Measurements from ENCODE around the gene ALDOA. TPM values are rescaled to one million over a fixed set of nuclear protein-coding genes. Genes with fewer than 3 reads are reported as not detected.
"Not testable (repeated sequence)": the region's sequence is repeated elsewhere in the genome, so short reads cannot be mapped to it uniquely, and the experiment has no call there.

ALDOA gene
- total RNA-seq (430 TPM), polyA plus RNA-seq (1,000 to 10,000 TPM; 1,129 to 1,243 (median 1,151) TPM)

GRCh38 chr16:30065102-30065942 lies at the start of gene ALDOA:
ALDOA (plus strand) TSS chr16:30065760; CDS start chr16:30066898, 1,138 bp downstream.
- peak; percentile 91 to 99 (median 94) for DNase-seq
- H3K4me1 Mint-ChIP-seq, result peaks cover 8 to 46% (median 23%) of the 10 kb centered on the region in 4 donors
- H3K9me3 ChIP-seq (ENCODE audit: control insufficient read depth in 2 of 2, low read length in 2 of 2), result no peaks in the 10 kb centered on the region
- H3K27me3 Mint-ChIP-seq, result peaks cover 8% of the 10 kb centered on the region
- H3K4me1 ChIP-seq (ENCODE audit: control insufficient read depth, insufficient read depth, low read length, poor library complexity, severe bottlenecking), result peaks cover 53% of the 10 kb centered on the region
- H3K36me3 ChIP-seq (ENCODE audit: control insufficient read depth, insufficient read depth, low read length), result peaks cover 31% of the 10 kb centered on the region
- peak within 1 kb of the TSS; percentile 93 for H3K27ac ChIP-seq (ENCODE audit: insufficient read depth, low read length, poor library complexity, severe bottlenecking)
- H3K27ac Mint-ChIP-seq, result peak within 1 kb of the TSS; percentile 95 to 99 (median 96)
- peaks cover 13% of the 10 kb centered on the region for H3K36me3 Mint-ChIP-seq
- peak; percentile 86 to 89 for ATAC-seq (ENCODE audit: low read depth in 2 of 2)
- no peaks in the 10 kb centered on the region for H3K9me3 Mint-ChIP-seq
- no peaks in the 10 kb centered on the region for H3K27me3 ChIP-seq (ENCODE audit: control insufficient read depth, insufficient read depth, low read length)
- peak within 1 kb of the TSS; percentile 88 for H3K4me3 ChIP-seq (ENCODE audit: low read depth, low read length)
- H3K4me3 Mint-ChIP-seq, result peak within 1 kb of the TSS; percentile 96 to 100 (median 100)

- peaks cover 10% of the 10 kb centered on the region for H3K4me1 ChIP-seq (ENCODE audit: control insufficient read depth, insufficient read depth, low read length, poor library complexity, severe bottlenecking)
- Mint-ChIP-seq H3K27me3 (peaks cover 41% of the 10 kb centered on the region), H3K36me3 (no peaks in the 10 kb centered on the region), H3K4me1 (peaks cover 0 to 21% (median 7%) of the 10 kb centered on the region in 4 donors), H3K27ac (no peak overlapping the region), H3K9me3 (peaks cover 0 to 2% (median 0%) of the 10 kb centered on the region in 7 donors), H3K4me3 (no peak overlapping the region)
- ATAC-seq (ENCODE audit: low read depth in 2 of 2) (no peak), DNase-seq (no peak)
- H3K27ac ChIP-seq (ENCODE audit: insufficient read depth, low read length, poor library complexity, severe bottlenecking), result no peak overlapping the region
- no peak overlapping the region for H3K4me3 ChIP-seq (ENCODE audit: low read depth, low read length)
- no peaks in the 10 kb centered on the region for H3K9me3 ChIP-seq (ENCODE audit: control insufficient read depth in 2 of 2, low read length in 2 of 2)
- H3K36me3 ChIP-seq (ENCODE audit: control insufficient read depth, insufficient read depth, low read length), result no peaks in the 10 kb centered on the region
- no peaks in the 10 kb centered on the region for H3K27me3 ChIP-seq (ENCODE audit: control insufficient read depth, insufficient read depth, low read length)
These were observed 48.8 kb upstream of the ALDOA start for GRCh38 chr16:30016555-30017276.

- Mint-ChIP-seq H3K9me3 (peaks cover 0 to 2% (median 0%) of the 10 kb centered on the region in 7 donors), H3K4me3 (peak overlapping the region in 1 of 4 donors; percentile 64), H3K27ac (no peak overlapping the region), H3K36me3 (no peaks in the 10 kb centered on the region), H3K27me3 (peaks cover 35% of the 10 kb centered on the region), H3K4me1 (peaks cover 0 to 17% (median 6%) of the 10 kb centered on the region in 4 donors)
- Histone ChIP-seq H3K36me3 (ENCODE audit: control insufficient read depth, insufficient read depth, low read length) (no peaks in the 10 kb centered on the region), H3K4me3 (ENCODE audit: low read depth, low read length) (no peak overlapping the region), H3K27ac (ENCODE audit: insufficient read depth, low read length, poor library complexity, severe bottlenecking) (no peak overlapping the region), H3K4me1 (ENCODE audit: control insufficient read depth, insufficient read depth, low read length, poor library complexity, severe bottlenecking) (peaks cover 12% of the 10 kb centered on the region), H3K27me3 (ENCODE audit: control insufficient read depth, insufficient read depth, low read length) (no peaks in the 10 kb centered on the region), H3K9me3 (ENCODE audit: control insufficient read depth in 2 of 2, low read length in 2 of 2) (no peaks in the 10 kb centered on the region)
- ATAC-seq (ENCODE audit: low read depth in 2 of 2) (no peak), DNase-seq (no peak)
These were observed 48.3 kb upstream of the ALDOA start for GRCh38 chr16:30017277-30017656.

GRCh38 chr16:30017937-30018336 lies 47.6 kb upstream of the ALDOA start:
- H3K4me3 ChIP-seq (ENCODE audit: low read depth, low read length); H3K36me3 Mint-ChIP-seq; H3K27ac Mint-ChIP-seq; H3K36me3 ChIP-seq (ENCODE audit: control insufficient read depth, insufficient read depth, low read length); H3K9me3 Mint-ChIP-seq; H3K9me3 ChIP-seq (ENCODE audit: control insufficient read depth in 2 of 2, low read length in 2 of 2); H3K4me3 Mint-ChIP-seq; H3K27me3 ChIP-seq (ENCODE audit: control insufficient read depth, insufficient read depth, low read length); DNase-seq; ATAC-seq (ENCODE audit: low read depth in 2 of 2); H3K27ac ChIP-seq (ENCODE audit: insufficient read depth, low read length, poor library complexity, severe bottlenecking): not testable (repeated sequence)
- H3K27me3 Mint-ChIP-seq, result peaks cover 29% of the 10 kb centered on the region
- peaks cover 0 to 17% (median 6%) of the 10 kb centered on the region in 4 donors for H3K4me1 Mint-ChIP-seq
- peaks cover 12% of the 10 kb centered on the region for H3K4me1 ChIP-seq (ENCODE audit: control insufficient read depth, insufficient read depth, low read length, poor library complexity, severe bottlenecking)

- Histone ChIP-seq H3K27ac (ENCODE audit: insufficient read depth, low read length, poor library complexity, severe bottlenecking) (no peak overlapping the region), H3K36me3 (ENCODE audit: control insufficient read depth, insufficient read depth, low read length) (no peaks in the 10 kb centered on the region), H3K4me3 (ENCODE audit: low read depth, low read length) (no peak overlapping the region), H3K27me3 (ENCODE audit: control insufficient read depth, insufficient read depth, low read length) (no peaks in the 10 kb centered on the region), H3K9me3 (ENCODE audit: control insufficient read depth in 2 of 2, low read length in 2 of 2) (no peaks in the 10 kb centered on the region), H3K4me1 (ENCODE audit: control insufficient read depth, insufficient read depth, low read length, poor library complexity, severe bottlenecking) (peaks cover 12% of the 10 kb centered on the region)
- no peaks in the 10 kb centered on the region for H3K36me3 Mint-ChIP-seq
- peaks cover 30% of the 10 kb centered on the region for H3K27me3 Mint-ChIP-seq
- H3K4me3 Mint-ChIP-seq, result peak overlapping the region in 1 of 4 donors; percentile 1
- no peak for ATAC-seq (ENCODE audit: low read depth in 2 of 2)
- no peak overlapping the region for H3K27ac Mint-ChIP-seq
- H3K9me3 Mint-ChIP-seq, result peaks cover 0 to 2% (median 0%) of the 10 kb centered on the region in 7 donors
- peaks cover 0 to 17% (median 6%) of the 10 kb centered on the region in 4 donors for H3K4me1 Mint-ChIP-seq
- DNase-seq, result no peak
These were observed 46.8 kb upstream of the ALDOA start for GRCh38 chr16:30018731-30019158.

GRCh38 chr16:30022887-30023286 lies 42.7 kb upstream of the ALDOA start, which contains the start of gene C16orf92:
C16orf92 (plus strand) TSS chr16:30023198; CDS start chr16:30023341, 143 bp downstream.
- no peaks in the 10 kb centered on the region for H3K36me3 ChIP-seq (ENCODE audit: control insufficient read depth, insufficient read depth, low read length)
- H3K27ac Mint-ChIP-seq, result no peak within 1 kb of the TSS
- no peaks in the 10 kb centered on the region for H3K27me3 ChIP-seq (ENCODE audit: control insufficient read depth, insufficient read depth, low read length)
- no peak within 1 kb of the TSS for H3K27ac ChIP-seq (ENCODE audit: insufficient read depth, low read length, poor library complexity, severe bottlenecking)
- H3K27me3 Mint-ChIP-seq, result peaks cover 45% of the 10 kb centered on the region
- no peaks in the 10 kb centered on the region for H3K36me3 Mint-ChIP-seq
- H3K4me1 Mint-ChIP-seq, result peaks cover 0 to 18% (median 8%) of the 10 kb centered on the region in 4 donors
- peaks cover 0 to 2% (median 0%) of the 10 kb centered on the region in 7 donors for H3K9me3 Mint-ChIP-seq
- DNase-seq (no peak), ATAC-seq (ENCODE audit: low read depth in 2 of 2) (no peak)
- H3K4me3 ChIP-seq (ENCODE audit: low read depth, low read length), result no peak within 1 kb of the TSS
- peaks cover 12% of the 10 kb centered on the region for H3K4me1 ChIP-seq (ENCODE audit: control insufficient read depth, insufficient read depth, low read length, poor library complexity, severe bottlenecking)
- H3K4me3 Mint-ChIP-seq, result peak within 1 kb of the TSS in 2 of 4 donors; percentile 56 to 57
- H3K9me3 ChIP-seq (ENCODE audit: control insufficient read depth in 2 of 2, low read length in 2 of 2), result no peaks in the 10 kb centered on the region

GRCh38 chr16:30023586-30023985 lies 42.0 kb upstream of the ALDOA start:
- Mint-ChIP-seq H3K27me3 (peaks cover 50% of the 10 kb centered on the region), H3K4me3 (peak overlapping the region in 1 of 4 donors; percentile 57), H3K4me1 (peaks cover 0 to 17% (median 8%) of the 10 kb centered on the region in 4 donors), H3K36me3 (no peaks in the 10 kb centered on the region), H3K9me3 (peaks cover 0 to 2% (median 0%) of the 10 kb centered on the region in 7 donors), H3K27ac (no peak overlapping the region)
- ATAC-seq (ENCODE audit: low read depth in 2 of 2), result no peak
- no peaks in the 10 kb centered on the region for H3K36me3 ChIP-seq (ENCODE audit: control insufficient read depth, insufficient read depth, low read length)
- H3K4me1 ChIP-seq (ENCODE audit: control insufficient read depth, insufficient read depth, low read length, poor library complexity, severe bottlenecking), result peaks cover 12% of the 10 kb centered on the region
- no peak overlapping the region for H3K27ac ChIP-seq (ENCODE audit: insufficient read depth, low read length, poor library complexity, severe bottlenecking)
- no peaks in the 10 kb centered on the region for H3K27me3 ChIP-seq (ENCODE audit: control insufficient read depth, insufficient read depth, low read length)
- H3K9me3 ChIP-seq (ENCODE audit: control insufficient read depth in 2 of 2, low read length in 2 of 2), result no peaks in the 10 kb centered on the region
- no peak for DNase-seq
- no peak overlapping the region for H3K4me3 ChIP-seq (ENCODE audit: low read depth, low read length)

Measured in CD4-positive, CD25-positive, alpha-beta regulatory T cell (primary cell).